C4-2B (cell line): Measurements from ENCODE around the gene COTL1.

Experiments
- CTCF ChIP-seq: fragments of 450-650 bp; conservative IDR thresholded peaks from 2 replicates; pipeline ENCODE4 v1.5.1; 2017; ENCODE audit warnings: mild to moderate bottlenecking
- ZFX ChIP-seq: fragments of 450-650 bp; IDR thresholded peaks from 2 replicates; pipeline ENCODE4 v1.6.1; 2017

GRCh38 chr16:84518804-84519341 lies 99.0 kb downstream of the COTL1 start:
- TF ChIP-seq CTCF (no peak), ZFX (no peak)
